ENCODE results near the gene MAJIN.

- TF ChIP-seq POLR2A (IDR thresholded peaks at IDR 0.05; ENCODE audit: low read depth, low read length): no peak
- no peak for TF ChIP-seq POLR2AphosphoS5 (IDR thresholded peaks at IDR 0.05; ENCODE audit: low read depth, low read length)
Measured at GRCh38 chr11:64954201-64954600, 17.7 kb downstream of the MAJIN start.
